Tibial nerve (tissue), 4 donors: ENCODE measurements around the gene ASF1A. TPM values are rescaled to one million over a fixed set of nuclear protein-coding genes. Genes with fewer than 3 reads are reported as not detected.

ENCODE experiments used
- DNase-seq, 2 donors: peaks; one replicate each; pipeline ENCODE4 v3.0.0-alpha.2; 2019; ENCODE audit warnings: low spot score in 2 of 2
- H3K27ac ChIP-seq, 4 donors: fragments of 200-600 bp; sonication (generic) in 3 of 4; one replicate each; pipeline ENCODE4 v1.5.1; 2017 to 2019; ENCODE audit warnings: mild to moderate bottlenecking in 1 of 4
- H3K27me3 ChIP-seq, 2 donors: fragments of 200-600 bp; sonication (generic) in 1 of 2; one replicate each; pipeline versions ENCODE4 v1.5.1 to v1.6.0; 2017 to 2019
- H3K36me3 ChIP-seq, 3 donors: fragments of 200-600 bp; sonication (generic); one replicate each; pipeline ENCODE4 v1.5.1; 2018 to 2019
- H3K4me1 ChIP-seq, 4 donors: fragments of 200-600 bp; sonication (generic) in 3 of 4; one replicate each; pipeline ENCODE4 v1.5.1; 2017 to 2019
- H3K4me3 ChIP-seq, 4 donors: fragments of 200-600 bp; sonication (generic) in 3 of 4; one replicate each; pipeline ENCODE4 v1.5.1; 2017 to 2019; ENCODE audit warnings: mild to moderate bottlenecking in 1 of 4, moderate library complexity in 1 of 4
- H3K9me3 ChIP-seq, 4 donors: fragments of 200-600 bp; sonication (generic) in 3 of 4; one replicate each; pipeline ENCODE4 v1.5.1; 2017 to 2019
- EP300 ChIP-seq, 2 donors: sonication (generic); formaldehyde crosslinking; IDR thresholded peaks; one replicate each; pipeline ENCODE4 v1.6.1; 2017; ENCODE audit warnings: antibody characterized with exemption in 2 of 2, mild to moderate bottlenecking in 1 of 2
- POLR2A ChIP-seq, 2 donors: fragments of 450-650 bp; IDR thresholded peaks; one replicate each; pipeline ENCODE4 v1.6.1; 2017; ENCODE audit warnings: antibody characterized with exemption in 2 of 2, mild to moderate bottlenecking in 2 of 2, moderate library complexity in 2 of 2
- WGBS, 2 donors: methylation state at CpG; one replicate each; pipeline ENCODE4 v1.1.5; 2018; 5-methylcytosine and 5-hydroxymethylcytosine counted together
- total RNA-seq, 4 donors: library from RNA; depleted of rRNA; stranded (reverse); fragments of >200 nt; gene quantifications; one replicate each; pipeline ENCODE4 v1.1.0, GENCODE V29; 2016
- TF ChIP-seq, protein P1 (sequence below), 5 experiments: fragments of 200-600 bp in 3 of 5; fragments of 450-650 bp in 2 of 5; sonication (generic) in 3 of 5; IDR thresholded peaks; one replicate each; pipeline ENCODE4 v1.5.1; 2016 to 2019; ENCODE audit warnings: antibody characterized with exemption in 5 of 5, mild to moderate bottlenecking in 3 of 5, moderate library complexity in 2 of 5

The ASF1A gene
- total RNA-seq, 4 donors from 2014 or later: 8.6 to 14.2 (median 13.0) TPM

DNA sequence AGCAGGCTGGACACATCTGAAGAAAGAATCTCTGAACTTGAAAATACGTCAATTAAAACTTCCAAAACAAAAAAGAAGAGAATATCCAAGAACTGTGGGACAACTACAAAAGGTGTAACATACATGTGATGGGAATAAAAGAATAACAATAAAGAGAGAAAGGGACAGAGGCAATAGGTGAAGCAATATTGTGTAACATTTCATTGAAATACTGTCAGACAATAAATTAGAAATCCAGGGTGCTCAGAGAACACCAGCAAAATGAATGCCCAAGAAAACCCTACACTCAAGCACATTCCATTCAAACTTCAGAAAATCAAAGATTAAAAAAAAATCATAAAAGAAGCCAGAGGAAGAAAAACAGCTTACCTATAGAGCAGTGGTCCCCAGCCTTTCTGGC is 33.6 kb upstream of the ASF1A start:
- DNase-seq: no peak
- no peak overlapping the region for H3K27ac ChIP-seq
- H3K9me3 ChIP-seq: peaks cover 0 to 17% (median 0%) of the 10 kb centered on the region in 4 donors
- H3K4me1 ChIP-seq: no peaks in the 10 kb centered on the region
- TF ChIP-seq POLR2A (IDR thresholded peaks at IDR 0.05) (no peak), EP300 (IDR thresholded peaks at IDR 0.05) (no peak)
- TF ChIP-seq, protein P1, sequence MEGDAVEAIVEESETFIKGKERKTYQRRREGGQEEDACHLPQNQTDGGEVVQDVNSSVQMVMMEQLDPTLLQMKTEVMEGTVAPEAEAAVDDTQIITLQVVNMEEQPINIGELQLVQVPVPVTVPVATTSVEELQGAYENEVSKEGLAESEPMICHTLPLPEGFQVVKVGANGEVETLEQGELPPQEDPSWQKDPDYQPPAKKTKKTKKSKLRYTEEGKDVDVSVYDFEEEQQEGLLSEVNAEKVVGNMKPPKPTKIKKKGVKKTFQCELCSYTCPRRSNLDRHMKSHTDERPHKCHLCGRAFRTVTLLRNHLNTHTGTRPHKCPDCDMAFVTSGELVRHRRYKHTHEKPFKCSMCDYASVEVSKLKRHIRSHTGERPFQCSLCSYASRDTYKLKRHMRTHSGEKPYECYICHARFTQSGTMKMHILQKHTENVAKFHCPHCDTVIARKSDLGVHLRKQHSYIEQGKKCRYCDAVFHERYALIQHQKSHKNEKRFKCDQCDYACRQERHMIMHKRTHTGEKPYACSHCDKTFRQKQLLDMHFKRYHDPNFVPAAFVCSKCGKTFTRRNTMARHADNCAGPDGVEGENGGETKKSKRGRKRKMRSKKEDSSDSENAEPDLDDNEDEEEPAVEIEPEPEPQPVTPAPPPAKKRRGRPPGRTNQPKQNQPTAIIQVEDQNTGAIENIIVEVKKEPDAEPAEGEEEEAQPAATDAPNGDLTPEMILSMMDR (IDR thresholded peaks at IDR 0.05): no peak
- no peak overlapping the region for H3K4me3 ChIP-seq
- 97 to 98% methylated on average over 1 of the region's 1 CpG for WGBS, 2 donors
- H3K27me3 ChIP-seq: no peaks in the 10 kb centered on the region
- peaks cover 0 to 19% (median 0%) of the 10 kb centered on the region in 3 donors for H3K36me3 ChIP-seq

DNA sequence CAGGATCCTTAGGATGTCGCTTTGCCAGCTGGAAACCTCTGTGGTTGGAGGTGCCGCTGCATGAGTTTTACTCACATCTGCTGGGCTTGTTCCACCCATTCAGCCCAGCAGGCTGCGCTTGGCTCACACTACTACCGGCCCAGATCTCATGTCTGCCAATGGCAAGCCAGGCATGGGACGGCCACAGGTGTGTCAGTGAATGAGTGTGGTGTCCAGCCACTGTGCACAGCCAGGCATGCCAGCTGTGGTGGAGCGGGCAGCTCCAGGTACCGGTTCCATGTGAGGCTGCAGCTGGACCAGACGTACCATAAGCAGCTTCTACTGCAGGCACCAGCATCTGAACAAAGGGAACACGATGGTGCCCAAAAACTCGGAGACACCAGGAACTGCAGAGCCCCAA is 33.1 kb upstream of the ASF1A start:
- Histone ChIP-seq H3K36me3 (peaks cover 0 to 19% (median 0%) of the 10 kb centered on the region in 3 donors), H3K27me3 (no peaks in the 10 kb centered on the region), H3K9me3 (peaks cover 0 to 17% (median 0%) of the 10 kb centered on the region in 4 donors), H3K4me1 (no peaks in the 10 kb centered on the region), H3K4me3 (no peak overlapping the region), H3K27ac (no peak overlapping the region)
- DNase-seq: no peak
- WGBS, 2 donors: 95% methylated on average over 4 to 9 of the region's 10 CpGs
- TF ChIP-seq POLR2A (IDR thresholded peaks at IDR 0.05): no peak
- TF ChIP-seq, protein P1 (IDR thresholded peaks at IDR 0.05): no peak
- TF ChIP-seq EP300 (IDR thresholded peaks at IDR 0.05): no peak

DNA sequence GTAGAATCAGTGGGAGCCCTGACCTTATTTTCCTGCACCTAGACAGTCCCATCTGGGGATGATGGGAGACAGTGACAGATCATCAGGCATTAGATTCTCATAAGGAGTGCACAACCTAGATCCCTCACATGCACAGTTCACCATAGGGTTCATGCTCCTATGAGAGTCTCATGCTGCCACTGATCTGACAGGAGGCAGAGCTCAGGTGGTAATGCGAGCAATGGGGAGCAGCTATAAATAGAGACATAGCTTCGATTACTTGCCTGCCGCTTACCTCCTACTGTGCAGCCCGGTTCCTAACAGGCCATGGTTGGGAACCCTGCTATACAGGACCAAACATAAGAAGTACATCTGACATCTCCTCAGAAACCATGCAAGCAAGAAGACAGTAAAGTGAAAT is 31.5 kb upstream of the ASF1A start:
- 96 to 98% methylated on average over 4 of the region's 4 CpGs for WGBS, 2 donors
- H3K27ac ChIP-seq: no peak overlapping the region
- H3K4me3 ChIP-seq: no peak overlapping the region

DNA sequence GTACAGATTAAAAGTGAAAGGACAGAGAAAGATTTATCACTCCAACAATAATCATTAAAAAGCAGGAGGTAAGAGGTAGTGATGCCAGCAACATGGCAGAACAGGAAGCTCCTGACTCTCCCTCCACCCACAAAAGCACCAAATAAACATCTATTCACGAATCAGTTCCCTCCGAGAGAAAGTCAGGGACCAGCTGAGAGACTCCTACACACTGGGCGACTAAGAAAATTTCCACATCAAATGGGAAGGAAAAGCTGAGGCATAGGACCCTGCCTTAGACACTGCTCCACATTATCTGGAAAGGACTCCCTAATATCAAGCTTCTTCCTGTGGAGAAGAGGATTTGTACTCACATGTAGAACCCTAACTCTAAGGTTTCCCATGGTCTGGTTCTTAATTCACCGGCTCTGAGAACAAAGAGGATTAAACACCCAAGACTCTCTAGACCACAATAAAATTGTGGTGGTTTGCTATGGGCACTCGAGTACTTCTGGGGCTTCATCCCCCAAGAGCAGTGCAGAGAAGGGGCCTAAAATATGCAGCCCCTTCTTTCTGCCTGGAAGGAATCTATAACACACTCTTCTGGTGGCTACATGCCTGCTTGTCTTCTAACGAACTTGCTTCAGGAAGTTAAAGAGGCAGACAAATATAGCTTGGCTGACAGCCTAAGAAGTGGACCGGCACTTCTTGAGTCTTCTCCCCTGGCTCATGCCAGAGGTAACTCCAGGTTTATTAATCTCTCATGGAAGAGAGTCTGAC is 29.4 kb upstream of the ASF1A start:
- peaks cover 0 to 19% (median 0%) of the 10 kb centered on the region in 3 donors for H3K36me3 ChIP-seq
- WGBS, 2 donors: 57 to 68% methylated on average over 7 of the region's 7 CpGs
- TF ChIP-seq POLR2A (IDR thresholded peaks at IDR 0.05): no peak
- TF ChIP-seq EP300 (IDR thresholded peaks at IDR 0.05): no peak
- TF ChIP-seq, protein P1 (IDR thresholded peaks at IDR 0.05): no peak

More for the DNA sequence above, 31.5 kb upstream of the ASF1A start:
- Histone ChIP-seq H3K27me3 (no peaks in the 10 kb centered on the region), H3K9me3 (peaks cover 0 to 17% (median 0%) of the 10 kb centered on the region in 4 donors), H3K4me1 (no peaks in the 10 kb centered on the region), H3K36me3 (peaks cover 0 to 19% (median 0%) of the 10 kb centered on the region in 3 donors)
- no peak for DNase-seq
- no peak for TF ChIP-seq EP300 (IDR thresholded peaks at IDR 0.05)

DNA sequence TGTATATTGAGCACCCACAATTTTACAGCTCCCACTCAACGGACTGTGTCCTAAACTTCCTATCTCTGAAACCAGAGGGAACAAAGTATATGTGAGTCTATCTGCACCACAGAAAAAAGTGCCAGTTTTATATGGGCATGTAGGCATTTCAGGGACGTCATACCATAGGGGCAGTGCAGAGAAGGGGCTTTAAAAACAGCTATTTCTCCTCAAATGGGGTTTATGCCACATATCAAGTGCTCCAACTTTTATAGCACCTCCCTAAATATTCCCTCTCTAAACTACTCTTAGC is 28.9 kb upstream of the ASF1A start:
- Histone ChIP-seq H3K36me3 (peaks cover 0 to 19% (median 0%) of the 10 kb centered on the region in 3 donors), H3K27me3 (no peaks in the 10 kb centered on the region), H3K9me3 (peaks cover 0 to 9% (median 0%) of the 10 kb centered on the region in 4 donors), H3K27ac (no peak overlapping the region), H3K4me3 (no peak overlapping the region), H3K4me1 (no peaks in the 10 kb centered on the region)
- TF ChIP-seq POLR2A (IDR thresholded peaks at IDR 0.05) (no peak), EP300 (IDR thresholded peaks at IDR 0.05) (no peak)
- TF ChIP-seq, protein P1 (IDR thresholded peaks at IDR 0.05): no peak
- WGBS, 2 donors: 64 to 86% methylated on average over 2 of the region's 2 CpGs
- no peak for DNase-seq

More for the DNA sequence above, 29.4 kb upstream of the ASF1A start:
- Histone ChIP-seq H3K4me3 (no peak overlapping the region), H3K27me3 (no peaks in the 10 kb centered on the region), H3K4me1 (no peaks in the 10 kb centered on the region), H3K9me3 (peaks cover 0 to 13% (median 0%) of the 10 kb centered on the region in 4 donors), H3K27ac (no peak overlapping the region)
- DNase-seq: no peak
